ENCODE results near the gene SND1. TPM values are rescaled to one million over a fixed set of nuclear protein-coding genes. Genes with fewer than 3 reads are reported as not detected.
A peak's percentile ranks its signal among the peaks of the same experiment; 100 is the strongest.

Gene SND1
- total RNA-seq, 1 experiment from 2014 or later = 274 TPM

DNA sequence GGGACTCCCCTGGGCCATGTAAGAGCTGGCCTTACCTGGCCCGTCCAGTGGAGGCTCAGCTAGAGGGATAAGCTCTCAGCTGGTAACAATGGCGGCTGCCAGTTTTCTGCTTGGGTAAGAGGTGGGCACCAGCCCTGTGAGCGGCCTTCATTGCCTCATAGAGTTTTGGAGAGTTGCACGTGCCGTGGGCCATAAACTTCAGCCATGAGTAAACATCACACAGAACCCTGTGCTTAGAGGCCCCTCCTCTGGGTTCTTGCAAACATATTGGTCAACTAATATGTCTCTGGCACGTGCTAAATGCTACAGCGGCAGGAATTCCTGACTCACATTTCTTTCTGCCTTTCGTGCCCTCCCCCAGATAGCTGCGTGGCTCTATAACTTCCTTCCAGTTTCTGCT is 485.2 kb downstream of the SND1 start:
- Histone ChIP-seq H3K4me3 (ENCODE audit: low read depth, low read length) (no peak overlapping the region), H3K27me3 (replicated peaks; ENCODE audit: control insufficient read depth, insufficient read depth, low read length) (peaks cover 3% of the 10 kb centered on the region; the same call in 1 of the 2 replicates), H3K9me3 (no peaks in the 10 kb centered on the region), H3K4me1 (peaks cover 8% of the 10 kb centered on the region; the same call in 1 of the 2 replicates), H3K36me3 (ENCODE audit: control insufficient read depth, insufficient read depth, low read length) (no peaks in the 10 kb centered on the region)
- Mint-ChIP-seq H3K27me3 (ENCODE audit: insufficient read depth, unreplicated experiment) (peaks cover 34% of the 10 kb centered on the region), H3K27ac (ENCODE audit: unreplicated experiment) (no peak overlapping the region), H3K4me1 (ENCODE audit: low read depth, unreplicated experiment) (peaks cover 5% of the 10 kb centered on the region), H3K4me3 (ENCODE audit: unreplicated experiment) (no peak overlapping the region), H3K9me3 (ENCODE audit: unreplicated experiment) (no peaks in the 10 kb centered on the region), H3K36me3 (ENCODE audit: insufficient read depth, unreplicated experiment) (peaks cover 5% of the 10 kb centered on the region)
- ChIA-PET POLR2A (no interaction called here), CTCF (interaction anchor here (0.7 to 4.3 kb wide), 3 partner anchors 27 to 71 kb away, joined by 3 to 135 read pairs (median 4); no protein-coding TSS in a partner anchor)
- intact Hi-C loops (cut with micrococcal nuclease; ENCODE audit: unreplicated experiment) = loop anchor here (1.0 to 5.0 kb wide), 2 partner anchors 30 to 100 kb away; no protein-coding TSS in a partner anchor
- peak; percentile 79 for DNase-seq
- BruUV-seq (replicated peaks) = no TSS peak
- TF ChIP-seq, protein P1, sequence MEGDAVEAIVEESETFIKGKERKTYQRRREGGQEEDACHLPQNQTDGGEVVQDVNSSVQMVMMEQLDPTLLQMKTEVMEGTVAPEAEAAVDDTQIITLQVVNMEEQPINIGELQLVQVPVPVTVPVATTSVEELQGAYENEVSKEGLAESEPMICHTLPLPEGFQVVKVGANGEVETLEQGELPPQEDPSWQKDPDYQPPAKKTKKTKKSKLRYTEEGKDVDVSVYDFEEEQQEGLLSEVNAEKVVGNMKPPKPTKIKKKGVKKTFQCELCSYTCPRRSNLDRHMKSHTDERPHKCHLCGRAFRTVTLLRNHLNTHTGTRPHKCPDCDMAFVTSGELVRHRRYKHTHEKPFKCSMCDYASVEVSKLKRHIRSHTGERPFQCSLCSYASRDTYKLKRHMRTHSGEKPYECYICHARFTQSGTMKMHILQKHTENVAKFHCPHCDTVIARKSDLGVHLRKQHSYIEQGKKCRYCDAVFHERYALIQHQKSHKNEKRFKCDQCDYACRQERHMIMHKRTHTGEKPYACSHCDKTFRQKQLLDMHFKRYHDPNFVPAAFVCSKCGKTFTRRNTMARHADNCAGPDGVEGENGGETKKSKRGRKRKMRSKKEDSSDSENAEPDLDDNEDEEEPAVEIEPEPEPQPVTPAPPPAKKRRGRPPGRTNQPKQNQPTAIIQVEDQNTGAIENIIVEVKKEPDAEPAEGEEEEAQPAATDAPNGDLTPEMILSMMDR (IDR thresholded peaks at IDR 0.05; ENCODE audit: insufficient read depth in 1 of 2, low read depth in 1 of 2, low read length in 1 of 2, severe bottlenecking in 1 of 2, unreplicated experiment in 1 of 2) = no peak

DNA sequence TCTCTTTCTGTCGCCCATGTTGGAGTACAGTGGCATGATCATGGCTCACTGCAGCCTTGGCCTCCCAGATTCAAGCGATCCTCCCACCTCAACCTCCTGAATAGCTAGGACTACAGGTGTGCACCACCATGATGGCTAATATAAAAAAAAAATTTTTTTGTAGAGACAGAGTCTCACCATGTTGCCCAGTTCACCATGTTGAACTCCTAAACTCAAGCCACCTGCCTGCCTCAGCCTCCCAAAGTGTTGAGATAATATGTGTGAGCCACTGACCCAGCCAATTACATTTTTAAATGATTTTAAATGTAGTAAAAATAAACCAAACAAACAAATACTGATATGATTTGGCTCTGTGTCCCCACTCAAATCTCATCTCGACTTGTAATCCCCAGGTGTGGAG is 487.4 kb downstream of the SND1 start:
- no TSS peak for BruUV-seq (replicated peaks)
- CTCF ChIA-PET = no interaction called here
- Histone ChIP-seq H3K9me3 (no peaks in the 10 kb centered on the region), H3K4me3 (ENCODE audit: low read depth, low read length) (no peak overlapping the region), H3K36me3 (ENCODE audit: control insufficient read depth, insufficient read depth, low read length) (no peaks in the 10 kb centered on the region), H3K4me1 (peaks cover 8% of the 10 kb centered on the region; the same call in 1 of the 2 replicates), H3K27me3 (replicated peaks; ENCODE audit: control insufficient read depth, insufficient read depth, low read length) (peaks cover 3% of the 10 kb centered on the region; the same call in 1 of the 2 replicates)
- Mint-ChIP-seq H3K27ac (ENCODE audit: unreplicated experiment) (no peak overlapping the region), H3K36me3 (ENCODE audit: insufficient read depth, unreplicated experiment) (peaks cover 5% of the 10 kb centered on the region), H3K4me3 (ENCODE audit: unreplicated experiment) (no peak overlapping the region), H3K4me1 (ENCODE audit: low read depth, unreplicated experiment) (peaks cover 5% of the 10 kb centered on the region), H3K9me3 (ENCODE audit: unreplicated experiment) (peaks cover 14% of the 10 kb centered on the region), H3K27me3 (ENCODE audit: insufficient read depth, unreplicated experiment) (peaks cover 34% of the 10 kb centered on the region)
- no peak for DNase-seq
- POLR2A ChIA-PET = no interaction called here
- TF ChIP-seq, protein P1 (IDR thresholded peaks at IDR 0.05; ENCODE audit: insufficient read depth in 1 of 2, low read depth in 1 of 2, low read length in 1 of 2, severe bottlenecking in 1 of 2, unreplicated experiment in 1 of 2) = no peak
- intact Hi-C loops (cut with micrococcal nuclease; ENCODE audit: unreplicated experiment) = loop anchor here (5.0 kb wide), 1 partner anchor 102 kb away; no protein-coding TSS in a partner anchor

DNA sequence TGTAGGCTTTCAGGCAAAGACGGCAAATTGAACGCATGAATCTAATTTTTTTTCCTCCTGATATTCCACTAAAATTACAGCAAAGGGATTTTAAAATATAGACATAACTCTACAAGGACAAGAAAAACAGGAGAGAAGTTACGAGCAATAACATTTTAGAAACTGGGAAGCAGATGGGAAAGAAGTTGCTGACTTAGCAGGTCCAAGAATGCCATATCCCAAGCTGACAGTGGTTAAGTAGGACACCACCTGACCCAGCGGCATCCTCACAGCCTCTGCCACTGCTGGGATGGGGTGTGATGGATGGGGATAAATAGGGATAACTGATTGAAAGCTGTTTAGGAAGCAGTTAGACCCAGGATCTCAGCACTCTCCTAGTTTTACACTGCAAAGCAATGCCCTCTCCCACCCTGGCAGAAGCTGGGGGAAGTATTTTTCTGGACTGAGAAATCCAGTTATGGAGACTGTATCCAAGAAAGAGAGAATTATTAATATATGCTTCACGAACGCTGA is 489.7 kb downstream of the SND1 start:
- no peak overlapping the region for H3K27ac Mint-ChIP-seq (ENCODE audit: unreplicated experiment)
- peaks cover 14% of the 10 kb centered on the region for H3K9me3 Mint-ChIP-seq (ENCODE audit: unreplicated experiment)
- TF ChIP-seq, protein P1 (IDR thresholded peaks at IDR 0.05; ENCODE audit: insufficient read depth in 1 of 2, low read depth in 1 of 2, low read length in 1 of 2, severe bottlenecking in 1 of 2, unreplicated experiment in 1 of 2) = no peak
- H3K36me3 ChIP-seq (ENCODE audit: control insufficient read depth, insufficient read depth, low read length) = no peaks in the 10 kb centered on the region
- DNase-seq = no peak
- peaks cover 5% of the 10 kb centered on the region for H3K4me1 Mint-ChIP-seq (ENCODE audit: low read depth, unreplicated experiment)
- H3K27me3 ChIP-seq (replicated peaks; ENCODE audit: control insufficient read depth, insufficient read depth, low read length) = no peaks in the 10 kb centered on the region
- peaks cover 30% of the 10 kb centered on the region for H3K27me3 Mint-ChIP-seq (ENCODE audit: insufficient read depth, unreplicated experiment)
- CTCF ChIA-PET = no interaction called here
- no peak overlapping the region for H3K4me3 ChIP-seq (ENCODE audit: low read depth, low read length)
- no TSS peak for BruUV-seq (replicated peaks)
- POLR2A ChIA-PET = no interaction called here
- intact Hi-C loops (cut with micrococcal nuclease; ENCODE audit: unreplicated experiment) = no loop called here
- H3K4me3 Mint-ChIP-seq (ENCODE audit: unreplicated experiment) = no peak overlapping the region
- no peaks in the 10 kb centered on the region for H3K9me3 ChIP-seq
- no peaks in the 10 kb centered on the region for H3K36me3 Mint-ChIP-seq (ENCODE audit: insufficient read depth, unreplicated experiment)
- peaks cover 4% of the 10 kb centered on the region; the same call in 1 of the 2 replicates for H3K4me1 ChIP-seq

Small RNA genes lying within 50 kb of the gene (microRNA-seq; reads per million reads assigned to microRNA genes)
- gene MIR593 = not detected

Other genes with a start within 250 kb of the SND1 start
- gene GCC1, start 66.6 kb upstream of the SND1 start, total RNA-seq (2022) = 23.0 and 26.6 TPM in 2 replicates
- 162 and 172 TPM in 2 replicates for gene ARF5, start 63.8 kb upstream of the SND1 start, total RNA-seq (2022)
- gene FSCN3, start 58.5 kb upstream of the SND1 start, total RNA-seq (2022) = 1.6 and 2.2 TPM in 2 replicates
- gene PAX4, start 34.1 kb upstream of the SND1 start, total RNA-seq (2022) = not detected in 2 replicates